GM18517 (cell line): ENCODE results near the gene SMIM29.

Source experiments
- ATAC-seq: cut with Tn5 transposase; IDR thresholded peaks from one replicate; pipeline ENCODE4 v1.9.1; 2021; ENCODE audit warnings: mild to moderate bottlenecking, moderate library complexity; ENCODE audit not compliant: unreplicated experiment

The SMIM29 gene

GRCh38 chr6:34230653-34231371, 18.0 kb downstream of the SMIM29 start:
- ATAC-seq: no peak

- ATAC-seq: no peak
These were observed 18.9 kb downstream of the SMIM29 start for GRCh38 chr6:34229877-34230276.

GRCh38 chr6:34227761-34228421, 20.9 kb downstream of the SMIM29 start:
- ATAC-seq: no peak

DNA sequence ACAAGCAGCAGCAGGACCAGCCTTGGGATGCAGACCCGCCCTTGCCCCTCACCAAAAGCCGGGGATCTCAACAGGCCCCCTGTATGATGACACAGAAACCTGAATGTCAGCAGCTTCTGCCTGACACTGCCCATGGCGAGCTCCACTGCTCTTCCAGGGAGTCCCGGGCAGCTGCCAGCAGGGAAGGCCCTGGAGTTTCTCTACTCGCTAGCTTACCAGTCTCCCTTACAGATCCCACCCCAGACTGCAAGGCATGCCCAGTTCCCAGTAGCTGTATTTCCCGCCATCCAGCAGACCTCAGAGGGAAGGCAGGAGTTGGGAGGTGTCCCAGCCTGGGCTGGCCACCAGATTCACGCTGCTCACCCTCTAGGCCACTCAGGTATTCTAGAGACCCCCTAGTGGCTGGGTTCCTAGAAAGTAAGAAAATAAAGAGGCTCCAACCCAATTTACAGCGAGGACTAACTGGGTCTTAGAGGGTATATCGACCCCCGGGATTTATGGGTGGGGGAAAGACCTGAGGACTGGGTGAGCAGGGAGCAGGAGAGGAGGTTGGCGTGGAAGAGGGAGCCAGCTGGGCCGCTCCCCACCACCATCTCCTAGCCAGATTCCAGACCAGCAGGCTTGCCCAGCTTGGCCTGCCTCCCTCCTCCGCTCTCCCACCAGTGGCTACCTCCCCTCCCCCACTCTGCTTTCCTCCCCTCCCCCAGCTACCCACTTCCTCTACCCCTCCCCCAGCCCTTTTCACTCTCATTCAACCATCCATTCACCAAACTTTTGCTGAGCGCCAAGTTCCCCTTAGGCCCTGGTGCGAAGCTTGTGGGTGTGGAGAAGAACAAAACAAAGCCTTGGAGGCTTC, 21.8 kb downstream of the SMIM29 start:
- ATAC-seq: no peak

DNA sequence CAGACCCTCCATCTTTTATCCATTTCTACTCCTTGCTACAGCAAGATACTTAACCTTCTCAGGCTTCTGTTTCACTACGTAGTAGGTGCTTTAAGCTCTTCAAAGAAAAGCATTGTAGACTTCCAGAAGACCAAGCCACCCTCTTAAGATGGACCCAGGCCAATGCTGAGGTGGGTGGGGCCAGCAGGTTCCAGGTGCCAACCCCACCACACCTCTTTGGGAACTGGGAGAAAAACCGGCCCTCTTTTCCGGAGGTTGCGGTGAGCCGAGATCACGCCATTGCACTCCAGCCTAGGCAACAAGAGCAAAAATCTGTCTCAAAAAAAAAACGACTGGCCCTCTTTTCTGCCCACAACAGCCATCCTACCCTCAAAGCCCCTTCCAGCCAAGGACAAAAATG, 22.7 kb downstream of the SMIM29 start:
- ATAC-seq: no peak

DNA sequence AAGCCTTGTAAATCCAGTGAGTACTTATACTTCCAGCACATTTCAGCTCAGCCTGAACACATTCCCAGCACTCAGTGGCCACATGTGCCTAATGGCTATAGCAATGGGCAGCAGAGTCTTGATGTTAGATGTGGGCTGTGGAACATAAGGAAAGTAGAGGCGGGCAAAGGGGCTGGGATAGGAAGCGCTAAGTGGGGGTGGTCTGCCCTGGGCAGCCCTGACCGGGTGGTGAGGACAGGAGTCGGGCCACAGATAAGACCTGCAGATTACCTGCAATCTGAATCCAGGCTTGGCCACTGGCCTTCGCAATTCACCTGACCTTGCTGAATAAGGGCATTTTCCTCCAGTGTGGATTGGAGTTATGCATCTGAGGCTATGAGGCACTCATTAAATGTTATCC, 23.3 kb downstream of the SMIM29 start:
- no peak for ATAC-seq

- peak; percentile 81 for ATAC-seq
These were observed 24.6 kb downstream of the SMIM29 start for GRCh38 chr6:34223956-34224940.

- peak; percentile 27 for ATAC-seq
These were observed 25.3 kb downstream of the SMIM29 start for GRCh38 chr6:34223381-34223955.

DNA sequence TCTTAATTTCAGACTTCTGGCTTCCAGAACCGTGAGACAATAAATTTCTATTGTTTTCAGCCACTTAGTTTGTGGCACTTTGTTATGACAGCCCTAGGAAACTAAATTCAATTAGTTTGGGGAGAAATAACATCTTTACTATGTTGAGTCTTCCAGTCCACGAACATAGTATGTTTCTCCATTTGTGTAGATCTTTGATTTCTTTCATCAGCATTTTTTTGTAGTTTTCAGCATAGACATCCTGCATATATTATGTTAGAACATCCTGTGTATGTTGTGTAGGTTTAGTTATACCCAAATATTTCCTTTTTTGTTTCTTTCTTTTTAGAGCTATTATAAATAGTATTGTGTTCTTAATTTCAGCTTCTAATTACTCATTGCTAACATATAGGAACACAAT, 30.1 kb downstream of the SMIM29 start:
- ATAC-seq: no peak

DNA sequence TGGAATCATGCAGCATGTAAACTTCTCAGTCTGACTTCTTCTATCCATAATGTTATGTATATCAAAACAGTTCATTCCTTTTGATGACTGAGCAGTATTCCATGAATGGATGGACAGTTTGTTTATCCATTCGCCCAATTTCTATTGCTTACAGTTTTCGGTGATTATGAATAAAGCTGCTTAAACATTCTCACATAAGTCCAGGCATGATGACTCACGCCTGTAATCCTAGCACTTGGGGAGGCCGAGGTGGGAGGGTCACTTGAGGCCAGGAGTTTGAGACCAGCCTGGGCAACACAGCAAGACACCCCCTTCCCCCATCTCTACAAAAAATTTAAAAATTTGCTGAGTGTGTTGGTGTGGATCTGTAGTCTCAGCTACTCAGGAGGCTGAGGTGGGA, 35.0 kb downstream of the SMIM29 start:
- ATAC-seq: no peak

- no peak for ATAC-seq
These were observed 40.9 kb downstream of the SMIM29 start for GRCh38 chr6:34207695-34208443.

DNA sequence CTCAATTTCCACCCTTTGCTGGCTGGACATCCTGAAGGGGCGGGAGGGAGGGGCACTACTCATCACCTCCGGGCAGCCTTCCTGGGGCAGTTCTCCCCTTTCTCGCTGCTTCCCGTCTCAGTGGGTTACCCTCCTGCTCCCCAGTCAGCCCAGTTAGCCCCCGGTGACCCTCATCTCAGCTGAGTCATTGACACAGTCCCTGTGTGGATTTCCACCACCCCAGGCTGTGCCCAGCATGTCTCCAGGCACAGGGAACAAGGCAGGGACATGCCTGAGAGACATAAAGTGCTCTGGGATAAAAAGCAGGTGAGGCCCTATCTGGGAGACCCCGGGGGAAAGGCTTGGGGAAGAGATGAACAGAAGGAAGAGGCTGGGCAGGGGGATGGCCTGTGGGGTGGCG, 42.1 kb downstream of the SMIM29 start:
- no peak for ATAC-seq

DNA sequence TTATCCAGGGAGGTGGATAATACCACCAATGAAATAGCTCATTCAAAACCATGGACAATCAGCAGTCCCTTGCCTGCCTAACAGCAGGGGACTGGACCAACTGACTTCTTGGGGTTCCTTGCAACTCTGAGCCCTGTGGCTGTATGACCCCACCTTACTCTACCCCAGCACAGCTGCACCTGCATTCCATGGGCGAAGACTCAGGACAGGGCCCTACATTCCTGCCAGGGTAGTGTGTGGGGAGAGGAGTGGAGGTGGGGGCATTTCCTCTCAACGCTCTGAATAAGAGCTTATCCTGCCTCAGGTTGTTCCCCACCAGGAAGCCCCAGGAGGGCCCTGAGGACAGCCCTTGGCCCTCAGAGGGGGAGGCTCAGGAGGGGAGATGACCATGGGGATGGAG, 42.9 kb downstream of the SMIM29 start:
- ATAC-seq: no peak

- ATAC-seq: no peak
These were observed 43.3 kb downstream of the SMIM29 start for GRCh38 chr6:34205466-34205865.

DNA sequence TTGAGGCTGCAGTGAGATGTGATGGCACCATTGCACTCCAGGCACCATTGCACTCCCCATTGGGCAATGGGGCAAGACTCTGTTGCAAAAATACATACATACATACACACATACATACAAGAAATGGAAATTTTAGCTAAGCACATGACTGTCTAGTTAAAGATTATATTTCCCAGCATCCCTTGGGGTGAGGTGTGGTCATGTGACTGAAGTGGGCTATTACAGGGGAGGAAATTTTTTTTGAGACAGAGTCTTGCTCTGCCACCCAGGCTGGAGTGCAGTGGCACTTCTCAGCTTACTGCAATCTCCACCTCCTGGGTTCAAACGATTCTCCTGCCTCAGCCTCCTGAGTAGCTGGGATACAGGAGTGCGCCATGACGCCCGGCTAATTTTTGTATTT, 44.1 kb downstream of the SMIM29 start:
- no peak for ATAC-seq

- no peak for ATAC-seq
These were observed 46.2 kb downstream of the SMIM29 start for GRCh38 chr6:34202329-34203201.

GRCh38 chr6:34201455-34202107, 47.2 kb downstream of the SMIM29 start:
- ATAC-seq: no peak

GRCh38 chr6:34200340-34200971, 48.4 kb downstream of the SMIM29 start:
- ATAC-seq: no peak
